OCI-LY7 (cell line): ENCODE results near the gene B3GNT2.

Source experiments
- EZH2phosphoT487 ChIP-seq: fragments of 200-600 bp; sonication (generic); IDR thresholded peaks from 2 replicates; pipeline ENCODE4 v1.6.1; 2018; ENCODE audit warnings: low read depth, borderline replicate concordance, mild to moderate bottlenecking, mixed run types, antibody characterized with exemption, low read length, moderate library complexity, mixed read lengths
- TF ChIP-seq, protein P1 (sequence below): fragments of 200-600 bp; sonication (generic); conservative IDR thresholded peaks from 2 replicates; pipeline ENCODE4 v1.5.1; 2014; ENCODE audit warnings: mild to moderate bottlenecking, antibody characterized with exemption, low read length, moderate library complexity, mixed read lengths

DNA sequence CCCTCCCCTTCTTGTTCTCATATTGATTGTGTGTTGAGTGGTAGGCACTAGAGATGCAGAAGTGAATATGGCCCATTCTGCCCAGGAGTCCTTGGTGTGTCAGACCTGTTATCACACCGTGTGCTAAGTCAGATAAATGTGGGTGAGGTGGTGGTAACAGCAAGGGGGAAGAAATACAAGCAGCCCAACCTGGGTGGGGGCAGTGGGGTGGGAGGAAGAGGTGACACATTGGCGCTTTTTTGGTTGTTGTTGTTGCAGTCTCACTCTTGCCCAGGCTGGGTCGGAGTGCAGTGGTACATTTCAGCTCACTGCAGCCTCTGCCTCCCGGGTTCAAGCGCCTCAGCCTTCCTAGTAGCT lies 12.8 kb downstream of the B3GNT2 start:
- TF ChIP-seq, protein P1, sequence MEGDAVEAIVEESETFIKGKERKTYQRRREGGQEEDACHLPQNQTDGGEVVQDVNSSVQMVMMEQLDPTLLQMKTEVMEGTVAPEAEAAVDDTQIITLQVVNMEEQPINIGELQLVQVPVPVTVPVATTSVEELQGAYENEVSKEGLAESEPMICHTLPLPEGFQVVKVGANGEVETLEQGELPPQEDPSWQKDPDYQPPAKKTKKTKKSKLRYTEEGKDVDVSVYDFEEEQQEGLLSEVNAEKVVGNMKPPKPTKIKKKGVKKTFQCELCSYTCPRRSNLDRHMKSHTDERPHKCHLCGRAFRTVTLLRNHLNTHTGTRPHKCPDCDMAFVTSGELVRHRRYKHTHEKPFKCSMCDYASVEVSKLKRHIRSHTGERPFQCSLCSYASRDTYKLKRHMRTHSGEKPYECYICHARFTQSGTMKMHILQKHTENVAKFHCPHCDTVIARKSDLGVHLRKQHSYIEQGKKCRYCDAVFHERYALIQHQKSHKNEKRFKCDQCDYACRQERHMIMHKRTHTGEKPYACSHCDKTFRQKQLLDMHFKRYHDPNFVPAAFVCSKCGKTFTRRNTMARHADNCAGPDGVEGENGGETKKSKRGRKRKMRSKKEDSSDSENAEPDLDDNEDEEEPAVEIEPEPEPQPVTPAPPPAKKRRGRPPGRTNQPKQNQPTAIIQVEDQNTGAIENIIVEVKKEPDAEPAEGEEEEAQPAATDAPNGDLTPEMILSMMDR: no peak
- TF ChIP-seq EZH2phosphoT487: no peak
